DND-41 (cell line): ENCODE results near the gene IFNAR1.

Experiments used
- EZH2 ChIP-seq: IDR thresholded peaks from 3 replicates; pipeline ENCODE4 v1.6.1; 2012; ENCODE audit warnings: borderline replicate concordance, low read depth, mild to moderate bottlenecking, moderate library complexity, low read length, inconsistent platforms; ENCODE audit not compliant: severe bottlenecking
- TF ChIP-seq, protein P1 (sequence below): IDR thresholded peaks from 2 replicates; pipeline ENCODE4 v1.5.1; 2012; ENCODE audit warnings: borderline replicate concordance, low read length, moderate library complexity, mild to moderate bottlenecking; ENCODE audit not compliant: poor library complexity, severe bottlenecking; ENCODE audit errors: extremely low read depth

DNA sequence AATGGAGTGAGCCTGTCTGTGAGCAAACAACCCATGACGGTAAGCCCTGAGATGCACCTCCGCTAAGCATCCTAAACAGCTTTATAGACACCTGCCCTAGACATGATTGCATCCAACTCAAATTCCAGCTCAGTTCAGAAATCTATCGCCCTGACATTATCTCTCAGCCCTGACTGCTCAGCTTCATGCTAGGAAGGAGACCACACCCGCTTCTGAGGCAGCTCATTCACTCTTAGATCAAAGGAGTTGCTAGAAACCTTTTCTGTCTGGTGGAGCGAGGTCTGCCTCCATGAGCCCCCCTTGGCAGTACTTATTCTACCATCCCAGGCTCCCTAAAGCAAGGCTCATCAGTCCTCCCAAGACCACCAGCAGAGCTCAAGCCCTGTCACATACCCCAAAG lies 41.6 kb upstream of the IFNAR1 start:
- TF ChIP-seq, protein P1, sequence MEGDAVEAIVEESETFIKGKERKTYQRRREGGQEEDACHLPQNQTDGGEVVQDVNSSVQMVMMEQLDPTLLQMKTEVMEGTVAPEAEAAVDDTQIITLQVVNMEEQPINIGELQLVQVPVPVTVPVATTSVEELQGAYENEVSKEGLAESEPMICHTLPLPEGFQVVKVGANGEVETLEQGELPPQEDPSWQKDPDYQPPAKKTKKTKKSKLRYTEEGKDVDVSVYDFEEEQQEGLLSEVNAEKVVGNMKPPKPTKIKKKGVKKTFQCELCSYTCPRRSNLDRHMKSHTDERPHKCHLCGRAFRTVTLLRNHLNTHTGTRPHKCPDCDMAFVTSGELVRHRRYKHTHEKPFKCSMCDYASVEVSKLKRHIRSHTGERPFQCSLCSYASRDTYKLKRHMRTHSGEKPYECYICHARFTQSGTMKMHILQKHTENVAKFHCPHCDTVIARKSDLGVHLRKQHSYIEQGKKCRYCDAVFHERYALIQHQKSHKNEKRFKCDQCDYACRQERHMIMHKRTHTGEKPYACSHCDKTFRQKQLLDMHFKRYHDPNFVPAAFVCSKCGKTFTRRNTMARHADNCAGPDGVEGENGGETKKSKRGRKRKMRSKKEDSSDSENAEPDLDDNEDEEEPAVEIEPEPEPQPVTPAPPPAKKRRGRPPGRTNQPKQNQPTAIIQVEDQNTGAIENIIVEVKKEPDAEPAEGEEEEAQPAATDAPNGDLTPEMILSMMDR: no peak
- TF ChIP-seq EZH2: no peak
